ENCODE results near the gene ABHD12B. TPM values are rescaled to one million over a fixed set of nuclear protein-coding genes. Genes with fewer than 3 reads are reported as not detected.

Gene ABHD12B
- total RNA-seq (2014; rRNA removed; shearing (Covaris generic)) = 9.6 and 19.3 TPM in 2 replicates

GRCh38 chr14:50871914-50872732 is at the start of gene ABHD12B:
ABHD12B (plus strand) TSS chr14:50872053; CDS start chr14:50872175, 122 bp downstream.
- peaks cover 17% of the 10 kb centered on the region for H3K27me3 ChIP-seq (ENCODE audit: control insufficient read depth, insufficient read depth, low read length)
- peak; percentile 81 for DNase-seq
- no peaks in the 10 kb centered on the region for H3K36me3 ChIP-seq (replicated peaks; ENCODE audit: control insufficient read depth, insufficient read depth, low read length)
- H3K4me3 ChIP-seq (ENCODE audit: insufficient read depth, low read depth, low read length) = peak within 1 kb of the TSS; percentile 18

- Histone ChIP-seq H3K4me3 (ENCODE audit: insufficient read depth, low read depth, low read length) (no peak overlapping the region), H3K36me3 (replicated peaks; ENCODE audit: control insufficient read depth, insufficient read depth, low read length) (no peaks in the 10 kb centered on the region), H3K27me3 (ENCODE audit: control insufficient read depth, insufficient read depth, low read length) (peaks cover 51% of the 10 kb centered on the region)
- DNase-seq = no peak
Observed at GRCh38 chr14:50822501-50823042, 49.3 kb upstream of the ABHD12B start.

- Histone ChIP-seq H3K27me3 (ENCODE audit: control insufficient read depth, insufficient read depth, low read length) (peaks cover 57% of the 10 kb centered on the region), H3K4me3 (ENCODE audit: insufficient read depth, low read depth, low read length) (no peak overlapping the region), H3K36me3 (replicated peaks; ENCODE audit: control insufficient read depth, insufficient read depth, low read length) (no peaks in the 10 kb centered on the region)
- DNase-seq = no peak
Observed at GRCh38 chr14:50823051-50823761, 48.6 kb upstream of the ABHD12B start.

GRCh38 chr14:50823762-50824636 is 47.9 kb upstream of the ABHD12B start:
- H3K4me3 ChIP-seq (ENCODE audit: insufficient read depth, low read depth, low read length) = no peak overlapping the region
- no peak for DNase-seq
- peaks cover 65% of the 10 kb centered on the region for H3K27me3 ChIP-seq (ENCODE audit: control insufficient read depth, insufficient read depth, low read length)
- no peaks in the 10 kb centered on the region for H3K36me3 ChIP-seq (replicated peaks; ENCODE audit: control insufficient read depth, insufficient read depth, low read length)

GRCh38 chr14:50825307-50825706 is 46.5 kb upstream of the ABHD12B start:
- Histone ChIP-seq H3K4me3 (ENCODE audit: insufficient read depth, low read depth, low read length) (no peak overlapping the region), H3K36me3 (replicated peaks; ENCODE audit: control insufficient read depth, insufficient read depth, low read length) (no peaks in the 10 kb centered on the region), H3K27me3 (ENCODE audit: control insufficient read depth, insufficient read depth, low read length) (peaks cover 78% of the 10 kb centered on the region)
- DNase-seq = no peak

- Histone ChIP-seq H3K4me3 (ENCODE audit: insufficient read depth, low read depth, low read length) (no peak overlapping the region), H3K36me3 (replicated peaks; ENCODE audit: control insufficient read depth, insufficient read depth, low read length) (no peaks in the 10 kb centered on the region), H3K27me3 (ENCODE audit: control insufficient read depth, insufficient read depth, low read length) (peaks cover 80% of the 10 kb centered on the region)
- no peak for DNase-seq
Observed at GRCh38 chr14:50826681-50827080, 45.2 kb upstream of the ABHD12B start.

- Histone ChIP-seq H3K27me3 (ENCODE audit: control insufficient read depth, insufficient read depth, low read length) (peaks cover 79% of the 10 kb centered on the region), H3K4me3 (ENCODE audit: insufficient read depth, low read depth, low read length) (no peak overlapping the region), H3K36me3 (replicated peaks; ENCODE audit: control insufficient read depth, insufficient read depth, low read length) (no peaks in the 10 kb centered on the region)
- no peak for DNase-seq
Observed at GRCh38 chr14:50828721-50829488, 42.9 kb upstream of the ABHD12B start.

GRCh38 chr14:50829489-50830043 is 42.3 kb upstream of the ABHD12B start:
- DNase-seq = peak; percentile 38
- no peaks in the 10 kb centered on the region for H3K36me3 ChIP-seq (replicated peaks; ENCODE audit: control insufficient read depth, insufficient read depth, low read length)
- peaks cover 80% of the 10 kb centered on the region for H3K27me3 ChIP-seq (ENCODE audit: control insufficient read depth, insufficient read depth, low read length)
- H3K4me3 ChIP-seq (ENCODE audit: insufficient read depth, low read depth, low read length) = peak overlapping the region; percentile 71

- Histone ChIP-seq H3K36me3 (replicated peaks; ENCODE audit: control insufficient read depth, insufficient read depth, low read length) (no peaks in the 10 kb centered on the region), H3K27me3 (ENCODE audit: control insufficient read depth, insufficient read depth, low read length) (peaks cover 73% of the 10 kb centered on the region), H3K4me3 (ENCODE audit: insufficient read depth, low read depth, low read length) (peak overlapping the region; percentile 71)
- peak; percentile 92 for DNase-seq
Observed at GRCh38 chr14:50830044-50830931, 41.6 kb upstream of the ABHD12B start.

GRCh38 chr14:50830932-50831725 is 40.7 kb upstream of the ABHD12B start, which contains the start of gene NIN:
NIN (minus strand) TSS chr14:50831162; CDS start chr14:50822056, 9,106 bp downstream.
- Histone ChIP-seq H3K27me3 (ENCODE audit: control insufficient read depth, insufficient read depth, low read length) (peaks cover 65% of the 10 kb centered on the region), H3K36me3 (replicated peaks; ENCODE audit: control insufficient read depth, insufficient read depth, low read length) (no peaks in the 10 kb centered on the region), H3K4me3 (ENCODE audit: insufficient read depth, low read depth, low read length) (peak within 1 kb of the TSS; percentile 71)
- peak; percentile 92 for DNase-seq

- Histone ChIP-seq H3K27me3 (ENCODE audit: control insufficient read depth, insufficient read depth, low read length) (peaks cover 59% of the 10 kb centered on the region), H3K4me3 (ENCODE audit: insufficient read depth, low read depth, low read length) (peak overlapping the region; percentile 71), H3K36me3 (replicated peaks; ENCODE audit: control insufficient read depth, insufficient read depth, low read length) (no peaks in the 10 kb centered on the region)
- no peak for DNase-seq
Observed at GRCh38 chr14:50831726-50832168, 40.1 kb upstream of the ABHD12B start.

All from H7 (cell line).